IPS-18c (cell line): ENCODE measurements around the gene RNF150.

Experiments
- H3K4me3 ChIP-seq: 2 replicates; pipeline ENCODE4 v1.7.0; 2013; ENCODE audit warnings: low read depth, mild to moderate bottlenecking, low read length, moderate library complexity; ENCODE audit not compliant: insufficient read depth
- H3K9me3 ChIP-seq: one replicate; pipeline ENCODE4 v1.6.1; 2013; ENCODE audit warnings: mild to moderate bottlenecking, low read length, moderate library complexity; ENCODE audit not compliant: control insufficient read depth, insufficient read depth

Gene RNF150

DNA sequence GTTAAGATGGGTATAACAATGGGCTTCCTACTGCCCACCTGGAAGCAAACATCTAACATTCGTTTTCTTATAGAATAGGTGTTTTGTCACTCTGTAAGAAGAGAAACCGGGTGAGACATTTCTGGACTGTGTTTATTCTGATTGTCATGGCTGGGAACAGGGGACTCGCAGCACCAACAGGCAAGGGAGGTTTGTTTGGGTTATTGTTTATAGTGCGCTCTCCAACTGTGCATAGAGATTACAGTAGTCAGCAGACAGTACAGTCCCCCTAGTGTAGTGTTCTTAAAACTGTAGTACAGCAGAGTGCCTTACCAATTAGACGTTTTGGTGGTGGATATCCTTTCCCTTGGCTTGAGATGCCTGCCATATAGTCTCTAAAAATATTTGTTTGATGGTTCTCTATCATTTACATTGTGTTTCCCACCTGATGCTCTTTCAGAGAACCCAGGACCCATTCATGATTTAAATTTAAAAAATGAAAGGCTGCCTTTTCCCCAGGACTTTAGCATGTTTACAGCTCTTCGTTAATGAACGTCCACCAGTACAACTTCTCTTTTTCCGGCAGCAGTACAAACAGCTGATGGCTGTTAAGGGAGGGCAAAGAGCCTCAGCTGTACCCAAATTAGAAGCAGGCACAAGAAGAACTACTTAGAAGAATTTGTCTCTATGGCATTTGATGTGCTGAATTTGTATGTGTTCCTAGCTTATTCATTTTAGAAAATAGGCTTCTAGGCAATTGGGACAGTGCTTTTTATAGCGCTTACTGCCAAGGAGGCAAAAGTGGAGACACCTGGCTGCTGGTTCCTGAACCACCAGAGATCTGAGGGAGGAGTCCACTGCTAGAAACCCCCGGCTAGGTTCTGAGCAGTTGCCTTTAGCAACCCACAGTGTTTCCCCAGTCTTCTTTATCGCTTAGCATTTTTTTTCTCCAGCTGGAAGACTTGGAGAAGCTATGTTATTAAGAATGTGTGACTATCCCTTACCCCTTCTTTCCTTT lies 1.0 kb upstream of the RNF150 start:
- no peaks in the 10 kb centered on the region for H3K9me3 ChIP-seq
- H3K4me3 ChIP-seq, result no peak overlapping the region

GRCh38 chr4:141132709-141133145 lies 542 bp downstream of the RNF150 start:
- H3K9me3 ChIP-seq, result peaks cover 2% of the 10 kb centered on the region
- H3K4me3 ChIP-seq, result peak overlapping the region; percentile 90

- peak overlapping the region; percentile 90 for H3K4me3 ChIP-seq
- peaks cover 2% of the 10 kb centered on the region for H3K9me3 ChIP-seq
Observed at GRCh38 chr4:141132072-141132708, 1.1 kb downstream of the RNF150 start.

GRCh38 chr4:141131723-141132071 lies 1.6 kb downstream of the RNF150 start:
- H3K4me3 ChIP-seq, result peak overlapping the region; percentile 90

DNA sequence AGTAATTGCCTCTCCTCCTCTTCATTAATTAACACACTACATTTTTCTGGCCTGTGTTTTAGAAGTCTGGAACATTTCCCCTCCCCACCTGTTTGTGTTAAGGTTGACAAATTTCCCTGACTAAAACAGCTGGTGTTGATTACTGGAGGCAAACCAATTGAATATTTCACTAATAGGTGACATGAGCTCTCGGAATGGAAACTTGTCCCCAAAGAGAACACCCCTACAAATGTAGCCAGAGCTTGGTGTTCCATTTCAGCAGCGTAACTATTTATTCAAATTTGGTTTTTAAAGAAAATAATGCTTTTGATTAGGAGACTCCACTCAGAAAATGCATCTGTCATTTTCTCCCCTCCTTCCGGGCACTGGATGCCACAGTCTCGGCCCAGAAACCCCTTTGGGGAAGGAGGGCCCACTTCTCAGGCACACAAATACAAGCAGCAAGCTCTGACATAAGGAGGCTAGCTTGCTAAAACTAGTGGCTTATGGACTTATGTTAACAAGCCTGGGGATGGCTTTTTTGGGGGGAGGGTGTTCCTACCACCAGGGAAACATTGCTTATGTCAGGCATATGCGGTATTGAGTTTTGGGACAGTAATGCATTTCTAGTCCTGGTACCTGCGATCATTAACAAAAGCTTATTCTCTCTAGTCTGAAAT lies 2.2 kb downstream of the RNF150 start:
- H3K4me3 ChIP-seq, result peak overlapping the region; percentile 90
- H3K9me3 ChIP-seq, result peaks cover 2% of the 10 kb centered on the region

More at GRCh38 chr4:141131723-141132071, 1.6 kb downstream of the RNF150 start:
- H3K9me3 ChIP-seq, result peaks cover 2% of the 10 kb centered on the region

- H3K4me3 ChIP-seq, result no peak overlapping the region
- H3K9me3 ChIP-seq, result peaks cover 4% of the 10 kb centered on the region
Observed at GRCh38 chr4:141127884-141128283, 5.4 kb downstream of the RNF150 start.

DNA sequence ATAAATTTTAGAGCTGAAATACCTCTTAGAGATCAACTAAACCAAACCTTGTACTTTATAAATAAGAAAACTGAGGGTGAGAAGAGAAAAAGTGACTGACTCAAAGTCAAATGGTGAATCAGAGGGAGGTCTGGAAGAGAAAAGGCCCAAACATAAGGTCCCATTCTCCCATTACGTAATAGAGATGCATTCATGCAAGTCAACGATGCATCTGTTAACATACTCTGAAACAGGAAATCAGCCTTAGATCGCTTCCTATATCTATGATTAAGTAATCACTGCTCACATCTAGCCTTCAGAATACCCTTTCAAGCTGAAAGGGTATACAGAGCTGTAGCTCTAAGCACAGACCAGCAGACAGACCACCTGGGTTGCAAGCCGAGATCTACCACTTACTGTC lies 6.5 kb downstream of the RNF150 start:
- no peak overlapping the region for H3K4me3 ChIP-seq
- H3K9me3 ChIP-seq, result peaks cover 4% of the 10 kb centered on the region

- H3K9me3 ChIP-seq, result peaks cover 4% of the 10 kb centered on the region
- no peak overlapping the region for H3K4me3 ChIP-seq
Observed at GRCh38 chr4:141124224-141124623, 9.0 kb downstream of the RNF150 start.

- peaks cover 2% of the 10 kb centered on the region for H3K9me3 ChIP-seq
- no peak overlapping the region for H3K4me3 ChIP-seq
Observed at GRCh38 chr4:141121768-141122454, 11.4 kb downstream of the RNF150 start.

DNA sequence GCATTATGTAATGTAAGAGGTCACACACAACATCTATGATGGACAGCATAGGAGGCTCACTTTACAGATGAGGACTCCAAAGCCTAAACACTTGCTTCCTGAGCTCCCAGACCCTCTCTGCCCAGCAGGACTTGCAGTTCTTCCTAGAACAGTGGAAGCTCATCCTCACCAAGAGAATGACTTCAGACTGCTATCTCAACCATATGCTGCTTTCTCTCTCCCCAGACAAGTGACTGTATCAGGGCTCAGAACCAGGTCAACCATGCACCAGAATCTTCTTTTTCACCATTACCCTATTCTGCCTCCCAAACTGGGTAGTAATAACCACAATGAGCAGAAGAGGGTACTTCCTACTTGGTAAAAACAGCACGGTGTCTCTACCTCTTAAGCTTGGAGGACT lies 12.2 kb downstream of the RNF150 start:
- peaks cover 2% of the 10 kb centered on the region for H3K9me3 ChIP-seq
- no peak overlapping the region for H3K4me3 ChIP-seq

- Histone ChIP-seq H3K4me3 (no peak overlapping the region), H3K9me3 (peaks cover 2% of the 10 kb centered on the region)
Observed at GRCh38 chr4:141120036-141120593, 13.2 kb downstream of the RNF150 start.

DNA sequence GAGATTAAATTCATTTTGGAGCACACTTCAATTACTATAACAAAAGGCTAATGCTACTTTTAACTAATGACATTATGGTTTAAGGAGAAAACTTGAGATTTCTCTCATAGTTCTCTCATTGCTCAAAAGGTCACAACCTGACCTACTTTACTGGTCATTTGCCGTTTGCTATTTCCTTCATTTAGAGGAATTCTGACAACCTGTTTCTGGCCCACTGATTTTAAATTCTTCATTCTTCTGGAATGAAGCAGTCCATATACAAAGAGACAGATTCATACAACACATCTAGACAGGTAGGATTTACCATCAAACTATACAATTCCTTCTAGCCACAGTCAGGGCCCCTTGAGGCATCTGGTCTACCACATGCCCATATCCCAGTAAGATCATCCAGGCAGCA lies 14.2 kb downstream of the RNF150 start:
- Histone ChIP-seq H3K9me3 (no peaks in the 10 kb centered on the region), H3K4me3 (no peak overlapping the region)

DNA sequence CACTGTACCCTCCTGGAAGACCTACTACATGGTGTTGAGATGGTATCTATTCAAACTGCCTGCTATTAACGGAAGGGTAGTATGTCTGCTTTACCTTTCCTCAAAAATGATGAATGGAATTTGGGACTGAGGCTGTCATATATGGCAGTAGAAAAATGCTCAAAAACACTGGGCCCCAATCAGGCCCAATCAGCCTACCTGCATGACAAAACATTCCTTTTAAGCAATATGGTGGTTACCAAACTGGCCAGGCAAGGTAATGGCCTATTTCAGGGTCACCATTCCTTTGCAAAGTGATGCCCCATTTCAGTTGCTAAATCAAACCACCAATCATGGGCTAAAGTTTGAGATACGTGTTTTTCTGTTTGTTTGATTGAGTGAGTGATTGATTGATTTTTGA lies 14.9 kb downstream of the RNF150 start:
- no peaks in the 10 kb centered on the region for H3K9me3 ChIP-seq

GRCh38 chr4:141117935-141118334 lies 15.3 kb downstream of the RNF150 start:
- H3K4me3 ChIP-seq, result no peak overlapping the region
- H3K9me3 ChIP-seq, result no peaks in the 10 kb centered on the region

More for the DNA sequence above, 14.9 kb downstream of the RNF150 start:
- H3K4me3 ChIP-seq, result no peak overlapping the region

DNA sequence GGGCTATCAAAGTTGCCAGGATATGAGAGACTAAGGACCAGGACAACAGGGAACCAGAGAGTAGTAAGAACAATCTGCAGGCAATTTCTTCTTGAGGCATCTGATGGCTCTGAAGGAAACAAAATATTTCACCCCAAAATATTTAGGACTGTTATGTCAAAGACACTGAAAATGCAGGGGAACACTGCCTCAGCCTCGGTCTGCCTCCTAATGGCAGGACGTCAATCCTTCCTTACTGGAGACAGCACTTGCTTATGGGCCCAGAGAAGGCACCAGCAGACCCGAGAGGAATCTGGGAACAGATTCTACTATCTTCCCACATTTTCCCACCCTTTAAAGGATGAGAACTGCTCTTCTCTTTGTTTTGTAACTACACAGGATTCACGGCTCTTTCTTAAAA lies 23.3 kb downstream of the RNF150 start:
- Histone ChIP-seq H3K9me3 (no peaks in the 10 kb centered on the region), H3K4me3 (no peak overlapping the region)

DNA sequence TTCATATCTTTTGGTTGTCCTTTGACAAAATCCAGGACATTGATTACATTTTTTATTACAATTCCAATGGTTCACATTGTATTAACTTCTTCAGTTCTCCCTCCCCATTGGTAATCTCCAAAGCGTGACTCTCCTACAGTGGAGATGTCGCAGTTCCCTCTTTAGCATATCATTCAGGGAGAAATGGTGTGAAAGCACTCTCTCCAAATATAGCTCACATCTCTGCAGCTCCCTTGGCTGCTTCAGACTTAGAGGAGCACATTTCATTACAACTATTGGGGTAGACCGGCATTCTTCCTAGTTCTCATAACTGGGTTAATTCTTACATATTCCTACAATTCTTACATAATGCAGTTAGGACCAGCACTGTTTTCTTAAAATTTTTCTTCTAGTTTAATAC lies 25.3 kb downstream of the RNF150 start:
- Histone ChIP-seq H3K9me3 (no peaks in the 10 kb centered on the region), H3K4me3 (no peak overlapping the region)

DNA sequence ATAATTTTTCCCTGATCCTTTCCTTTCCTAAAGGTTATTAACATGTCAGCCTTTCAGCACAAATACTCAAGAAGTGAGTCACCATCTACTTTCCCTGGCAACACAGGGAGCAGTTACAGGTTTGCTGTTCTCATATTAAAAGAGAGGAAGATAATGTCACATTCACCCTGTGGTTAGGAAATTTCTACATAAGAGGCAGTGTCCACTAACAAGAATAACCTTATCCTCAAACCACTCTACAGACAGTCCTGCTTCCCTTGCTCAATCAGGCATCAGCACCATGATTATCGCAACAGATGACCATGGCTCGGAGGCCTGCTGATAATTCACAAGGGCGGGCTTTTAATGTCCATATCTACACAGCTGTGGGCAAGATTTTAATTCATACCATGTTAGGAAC lies 30.9 kb downstream of the RNF150 start:
- Histone ChIP-seq H3K4me3 (no peak overlapping the region), H3K9me3 (no peaks in the 10 kb centered on the region)
